GM19395 (cell line): ENCODE results near the gene MAB21L4.

Source experiments
- ATAC-seq: cut with Tn5 transposase; IDR thresholded peaks from one replicate; pipeline ENCODE4 v1.9.1; 2021; ENCODE audit warnings: mild to moderate bottlenecking, moderate library complexity; ENCODE audit not compliant: unreplicated experiment

Gene MAB21L4

GRCh38 chr2:240913810-240914644 lies 18.1 kb upstream of the MAB21L4 start:
- no peak for ATAC-seq

DNA sequence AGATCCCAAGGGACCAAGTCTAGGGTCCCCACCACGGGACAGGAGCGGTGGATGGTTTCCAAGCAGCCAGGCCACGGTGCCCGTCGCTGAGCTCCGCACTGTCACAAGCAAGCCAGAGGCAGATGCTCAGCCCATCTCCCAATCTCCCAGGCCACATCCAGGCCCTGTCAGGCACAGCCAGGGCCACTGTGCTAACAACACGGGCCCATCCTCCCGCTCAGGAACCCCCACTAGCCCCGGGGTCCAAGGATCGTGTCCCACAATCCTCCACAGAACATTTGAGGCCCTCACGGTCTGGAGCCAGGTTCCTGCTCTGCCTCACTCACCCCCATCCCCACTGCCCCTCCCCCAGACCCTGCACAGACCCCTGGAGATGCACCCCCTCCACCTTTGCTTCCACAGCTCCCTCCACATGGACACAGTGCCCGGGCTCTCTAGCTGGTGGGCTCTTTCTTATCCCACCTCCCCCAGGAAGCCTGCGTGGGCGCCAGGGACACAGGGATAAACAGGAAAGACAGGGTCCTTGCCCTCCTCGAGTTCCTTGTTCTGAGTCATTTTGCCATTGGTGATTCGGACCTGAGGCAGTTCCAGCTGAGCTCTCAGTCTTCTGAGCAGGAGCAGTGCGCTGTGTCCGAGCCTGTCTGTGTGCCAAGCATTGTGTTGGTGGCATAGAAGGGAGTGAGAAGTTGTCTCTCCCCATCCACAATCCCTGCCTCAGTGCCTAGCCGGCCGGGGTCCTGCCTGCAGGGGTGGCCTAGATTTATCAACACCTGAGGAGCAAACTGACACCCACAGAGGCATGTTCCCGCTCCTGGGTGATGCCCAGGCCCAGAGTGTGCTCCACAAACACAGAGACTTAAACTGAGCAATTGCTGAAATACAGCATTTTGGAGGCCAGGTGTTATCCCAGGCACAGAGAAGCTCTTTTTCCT lies 17.2 kb upstream of the MAB21L4 start:
- no peak for ATAC-seq

- no peak for ATAC-seq
Measured at GRCh38 chr2:240911641-240912265, 15.8 kb upstream of the MAB21L4 start.

- ATAC-seq = no peak
Measured at GRCh38 chr2:240909216-240909974, 13.4 kb upstream of the MAB21L4 start.

- ATAC-seq = no peak
Measured at GRCh38 chr2:240906911-240907590, 11.1 kb upstream of the MAB21L4 start.

GRCh38 chr2:240906141-240906910 lies 10.4 kb upstream of the MAB21L4 start, which contains the start of gene CROCC2:
CROCC2 (plus strand) TSS chr2:240906336; CDS start chr2:240906514, 178 bp downstream.
- ATAC-seq = no peak

GRCh38 chr2:240905176-240905781 lies 9.3 kb upstream of the MAB21L4 start:
- ATAC-seq = no peak

DNA sequence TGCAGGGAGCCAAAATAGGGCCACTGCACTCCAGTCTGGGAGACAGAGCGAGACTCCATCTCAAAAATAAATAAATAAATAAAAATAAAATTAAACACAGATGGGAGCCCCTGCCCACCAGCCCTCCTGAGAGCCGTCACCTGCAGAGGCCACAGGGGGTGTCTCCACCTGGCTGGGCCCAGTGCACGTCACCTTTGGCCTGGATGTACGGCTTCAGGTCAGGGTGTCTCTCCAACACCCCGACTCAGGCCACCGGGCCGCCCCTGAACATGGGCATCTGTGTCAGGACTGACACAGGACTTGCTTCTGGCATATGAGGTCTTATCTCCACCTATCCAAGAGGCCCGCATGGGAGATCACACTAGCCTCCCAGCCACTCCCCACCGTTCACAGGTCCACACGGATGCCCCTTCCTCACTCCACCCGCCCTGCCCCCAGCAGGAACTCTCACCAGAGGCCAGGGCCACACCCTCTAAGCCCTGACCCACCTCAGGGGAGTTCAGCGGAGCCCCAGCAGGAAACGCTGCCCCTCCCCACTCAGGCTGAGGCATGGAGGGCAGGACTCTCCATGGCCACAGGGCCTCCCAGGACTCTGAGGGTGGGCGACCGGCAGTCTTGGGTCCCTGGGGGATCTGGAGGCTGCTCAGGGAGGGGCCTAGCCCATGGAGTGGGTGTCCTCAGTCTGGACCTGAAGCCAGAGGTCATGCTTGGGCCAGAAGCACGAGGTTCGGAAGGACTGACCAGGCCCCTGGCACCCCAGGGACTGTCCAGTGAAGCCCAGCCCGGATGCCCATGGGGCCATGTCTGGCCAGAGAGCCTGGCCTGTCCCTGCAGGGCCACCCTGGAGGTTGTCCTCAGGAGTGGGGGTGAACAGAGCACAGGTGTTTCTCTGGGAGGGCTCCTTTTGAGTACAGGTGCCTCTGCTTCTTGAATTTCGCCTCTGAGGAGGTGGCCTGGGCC lies 8.5 kb upstream of the MAB21L4 start:
- ATAC-seq = no peak

DNA sequence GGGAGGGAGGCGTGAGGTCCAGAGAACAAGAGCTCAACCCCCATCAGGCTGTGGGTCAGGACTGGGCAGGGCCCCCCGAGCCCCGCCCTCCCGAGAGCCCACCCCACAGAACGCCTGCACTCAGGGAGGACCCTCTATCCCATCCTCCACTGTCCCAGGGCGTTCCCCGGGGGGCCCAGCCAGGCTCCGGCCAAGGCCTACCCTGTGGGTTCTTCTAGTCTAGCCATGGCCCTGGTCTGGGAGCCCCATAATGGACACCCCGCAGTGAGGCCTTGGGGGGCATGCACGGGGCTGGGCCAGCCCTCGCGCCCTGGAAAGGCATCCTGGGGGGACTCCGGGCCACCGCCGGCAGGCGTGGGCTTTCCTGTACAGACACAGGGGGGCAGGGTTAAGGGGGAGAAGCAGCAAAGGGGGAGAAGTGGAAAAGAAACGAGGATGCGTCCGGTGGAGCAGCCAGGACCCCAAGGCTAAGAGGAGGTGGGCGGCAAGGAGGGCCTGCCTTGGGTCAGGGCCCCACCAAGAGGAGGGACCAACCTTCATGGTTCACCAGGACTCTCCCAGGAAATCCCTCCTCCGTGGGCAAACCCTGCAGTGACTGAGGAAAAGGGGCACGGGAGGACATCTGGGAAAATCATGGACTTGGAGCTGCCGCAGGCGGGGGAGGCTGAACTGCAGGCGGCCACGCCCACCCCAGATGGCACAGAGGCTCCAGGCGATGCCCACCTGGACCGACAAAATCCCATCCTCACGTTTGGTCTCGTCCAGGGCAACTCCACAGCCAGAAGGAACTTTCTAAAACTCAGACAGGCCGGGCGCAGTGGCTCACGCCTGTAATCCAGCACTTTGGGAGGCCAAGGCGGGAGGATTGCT lies 7.5 kb upstream of the MAB21L4 start:
- no peak for ATAC-seq

GRCh38 chr2:240902615-240903041 lies 6.7 kb upstream of the MAB21L4 start:
- no peak for ATAC-seq

DNA sequence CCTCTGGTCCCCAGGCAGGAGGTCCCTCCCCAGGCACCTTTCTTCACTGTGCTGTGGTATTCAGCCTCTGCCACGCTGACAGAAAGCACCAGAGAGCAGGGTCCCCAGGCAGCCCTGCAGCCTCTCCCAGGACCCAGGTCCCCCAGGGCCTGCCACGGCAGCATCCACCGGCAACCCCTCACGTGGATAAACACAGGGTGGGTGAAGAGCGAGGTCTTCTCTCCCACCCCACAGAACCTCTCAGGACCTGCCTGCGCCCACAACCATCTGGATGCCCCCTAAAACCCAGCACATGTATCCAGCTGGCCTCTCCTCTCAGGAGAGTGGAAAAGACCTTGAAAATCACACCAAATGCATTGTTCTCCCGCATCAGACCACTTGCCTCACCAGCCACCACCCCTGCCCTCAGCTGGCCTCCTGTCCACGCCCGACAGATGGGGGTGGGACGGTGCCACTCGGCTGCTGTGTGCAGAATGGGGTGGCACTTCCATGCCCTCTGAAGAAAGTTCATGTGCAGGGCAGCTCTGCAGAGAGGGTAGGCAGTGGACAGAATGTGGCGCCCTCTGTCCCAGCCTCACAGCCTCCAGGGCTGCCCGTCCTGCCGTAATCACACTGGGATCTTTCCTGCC lies 6.1 kb upstream of the MAB21L4 start:
- no peak for ATAC-seq

- ATAC-seq = no peak
Measured at GRCh38 chr2:240900141-240900860, 4.3 kb upstream of the MAB21L4 start.

GRCh38 chr2:240899468-240899865 lies 3.5 kb upstream of the MAB21L4 start:
- ATAC-seq = no peak

- no peak for ATAC-seq
Measured at GRCh38 chr2:240898731-240899467, 2.9 kb upstream of the MAB21L4 start.
